Measurements from ENCODE around the gene VIT.

GRCh38 chr2:36743954-36744353 is 47.4 kb downstream of the VIT start:
- TF ChIP-seq EZH2 (IDR thresholded peaks at IDR 0.05; ENCODE audit: insufficient read depth, poor library complexity, severe bottlenecking) (no peak), EZH2phosphoT487 (IDR thresholded peaks at IDR 0.05; ENCODE audit: insufficient read depth, low read depth) (no peak)

Measured in GM23248 (cell line).